GM12864 (cell line): ENCODE measurements around the gene PDE12.

ENCODE experiments used
- DNase-seq: peaks from one replicate; pipeline ENCODE4 v3.0.0-alpha.2; 2011; ENCODE audit warnings: low read depth
- H3K4me3 ChIP-seq: 2 replicates; pipeline ENCODE4 v1.5.1; 2011; ENCODE audit warnings: mild to moderate bottlenecking, low read depth, low read length, control low read depth
- TF ChIP-seq, protein P1 (sequence below): IDR thresholded peaks from 2 replicates; pipeline ENCODE4 v1.5.1; 2011; ENCODE audit warnings: low read depth, mild to moderate bottlenecking, moderate library complexity, low read length, control low read depth, inconsistent platforms; ENCODE audit errors: missing control alignments

The PDE12 gene

GRCh38 chr3:57616233-57616632 is 60.2 kb downstream of the PDE12 start:
- TF ChIP-seq, protein P1, sequence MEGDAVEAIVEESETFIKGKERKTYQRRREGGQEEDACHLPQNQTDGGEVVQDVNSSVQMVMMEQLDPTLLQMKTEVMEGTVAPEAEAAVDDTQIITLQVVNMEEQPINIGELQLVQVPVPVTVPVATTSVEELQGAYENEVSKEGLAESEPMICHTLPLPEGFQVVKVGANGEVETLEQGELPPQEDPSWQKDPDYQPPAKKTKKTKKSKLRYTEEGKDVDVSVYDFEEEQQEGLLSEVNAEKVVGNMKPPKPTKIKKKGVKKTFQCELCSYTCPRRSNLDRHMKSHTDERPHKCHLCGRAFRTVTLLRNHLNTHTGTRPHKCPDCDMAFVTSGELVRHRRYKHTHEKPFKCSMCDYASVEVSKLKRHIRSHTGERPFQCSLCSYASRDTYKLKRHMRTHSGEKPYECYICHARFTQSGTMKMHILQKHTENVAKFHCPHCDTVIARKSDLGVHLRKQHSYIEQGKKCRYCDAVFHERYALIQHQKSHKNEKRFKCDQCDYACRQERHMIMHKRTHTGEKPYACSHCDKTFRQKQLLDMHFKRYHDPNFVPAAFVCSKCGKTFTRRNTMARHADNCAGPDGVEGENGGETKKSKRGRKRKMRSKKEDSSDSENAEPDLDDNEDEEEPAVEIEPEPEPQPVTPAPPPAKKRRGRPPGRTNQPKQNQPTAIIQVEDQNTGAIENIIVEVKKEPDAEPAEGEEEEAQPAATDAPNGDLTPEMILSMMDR: no peak
- no peak overlapping the region for H3K4me3 ChIP-seq
- no peak for DNase-seq
